Mucosa of rectum (tissue), 2 donors: ENCODE measurements around the gene PIK3R5.

Experiments used
- H3K27ac ChIP-seq, 2 donors: one replicate each; pipeline ENCODE4 v1.7.0; 2013; ENCODE audit warnings: inconsistent platforms in 2 of 2, low read depth in 2 of 2, low read length in 2 of 2
- H3K27me3 ChIP-seq, 2 donors: one replicate each; pipeline ENCODE4 v1.7.0; 2013; ENCODE audit warnings: low read length in 2 of 2; ENCODE audit not compliant: control insufficient read depth in 2 of 2, insufficient read depth in 2 of 2
- H3K36me3 ChIP-seq, 2 donors: one replicate each; pipeline ENCODE4 v1.7.0; 2013; ENCODE audit warnings: low read length in 2 of 2; ENCODE audit not compliant: control insufficient read depth in 2 of 2, insufficient read depth in 2 of 2
- H3K4me1 ChIP-seq, 2 donors: one replicate each; pipeline ENCODE4 v1.7.0; 2013; ENCODE audit warnings: low read length in 2 of 2, mild to moderate bottlenecking in 1 of 2; ENCODE audit not compliant: control insufficient read depth in 2 of 2, insufficient read depth in 2 of 2
- H3K4me3 ChIP-seq, 2 donors: one replicate each; pipeline ENCODE4 v1.7.0; 2013; ENCODE audit warnings: low read length in 2 of 2
- H3K9ac ChIP-seq, 2 donors: one replicate each; pipeline ENCODE4 v1.7.0; 2013; ENCODE audit warnings: low read length in 2 of 2, low read depth in 1 of 2, mild to moderate bottlenecking in 1 of 2
- H3K9me3 ChIP-seq, 2 donors: one replicate each; pipeline ENCODE4 v1.7.0; 2013; ENCODE audit warnings: low read length in 2 of 2; ENCODE audit not compliant: control insufficient read depth in 2 of 2
- donor health status: healthy.
- donor health status: Normal muscosa, but diverticular disease.

PIK3R5 gene

GRCh38 chr17:8944748-8945147, 20.8 kb downstream of the PIK3R5 start:
- Histone ChIP-seq H3K9ac (no peak overlapping the region), H3K36me3 (peaks cover 0 to 2% of the 10 kb centered on the region in 2 donors), H3K4me1 (peaks cover 0 to 9% of the 10 kb centered on the region in 2 donors), H3K4me3 (no peak overlapping the region), H3K27ac (no peak overlapping the region), H3K9me3 (no peaks in the 10 kb centered on the region), H3K27me3 (no peaks in the 10 kb centered on the region)

GRCh38 chr17:8944083-8944482, 21.4 kb downstream of the PIK3R5 start:
- no peak overlapping the region for H3K4me3 ChIP-seq
- no peaks in the 10 kb centered on the region for H3K27me3 ChIP-seq
- peaks cover 0 to 2% of the 10 kb centered on the region in 2 donors for H3K36me3 ChIP-seq
- peaks cover 0 to 10% of the 10 kb centered on the region in 2 donors for H3K4me1 ChIP-seq
- no peaks in the 10 kb centered on the region for H3K9me3 ChIP-seq
- no peak overlapping the region for H3K27ac ChIP-seq
- no peak overlapping the region for H3K9ac ChIP-seq

GRCh38 chr17:8941980-8942622, 23.4 kb downstream of the PIK3R5 start:
- Histone ChIP-seq H3K4me3 (no peak overlapping the region), H3K27me3 (no peaks in the 10 kb centered on the region), H3K9me3 (no peaks in the 10 kb centered on the region), H3K36me3 (peaks cover 0 to 2% of the 10 kb centered on the region in 2 donors), H3K27ac (peak overlapping the region in 1 of 2 donors; percentile 71), H3K9ac (no peak overlapping the region), H3K4me1 (peaks cover 0 to 12% of the 10 kb centered on the region in 2 donors)

GRCh38 chr17:8941520-8941919, 24.0 kb downstream of the PIK3R5 start:
- H3K27ac ChIP-seq, result peak overlapping the region in 1 of 2 donors; percentile 71
- no peak overlapping the region for H3K9ac ChIP-seq
- H3K4me3 ChIP-seq, result no peak overlapping the region
- no peaks in the 10 kb centered on the region for H3K27me3 ChIP-seq
- H3K36me3 ChIP-seq, result peaks cover 0 to 2% of the 10 kb centered on the region in 2 donors
- H3K4me1 ChIP-seq, result peaks cover 0 to 12% of the 10 kb centered on the region in 2 donors
- H3K9me3 ChIP-seq, result no peaks in the 10 kb centered on the region

GRCh38 chr17:8940866-8941471, 24.5 kb downstream of the PIK3R5 start:
- H3K9ac ChIP-seq, result no peak overlapping the region
- H3K4me1 ChIP-seq, result peaks cover 0 to 12% of the 10 kb centered on the region in 2 donors
- peaks cover 0 to 2% of the 10 kb centered on the region in 2 donors for H3K36me3 ChIP-seq
- no peak overlapping the region for H3K4me3 ChIP-seq
- H3K27ac ChIP-seq, result peak overlapping the region in 1 of 2 donors; percentile 71
- H3K27me3 ChIP-seq, result no peaks in the 10 kb centered on the region
- no peaks in the 10 kb centered on the region for H3K9me3 ChIP-seq

- no peak overlapping the region for H3K4me3 ChIP-seq
- H3K27ac ChIP-seq, result peak overlapping the region in 1 of 2 donors; percentile 23
- H3K9me3 ChIP-seq, result no peaks in the 10 kb centered on the region
- H3K36me3 ChIP-seq, result peaks cover 0 to 2% of the 10 kb centered on the region in 2 donors
- peaks cover 0 to 9% of the 10 kb centered on the region in 2 donors for H3K4me1 ChIP-seq
- H3K27me3 ChIP-seq, result no peaks in the 10 kb centered on the region
- no peak overlapping the region for H3K9ac ChIP-seq
Observed at GRCh38 chr17:8939496-8940334, 25.8 kb downstream of the PIK3R5 start.

GRCh38 chr17:8938933-8939332, 26.6 kb downstream of the PIK3R5 start:
- H3K27ac ChIP-seq, result no peak overlapping the region
- H3K9me3 ChIP-seq, result no peaks in the 10 kb centered on the region
- H3K36me3 ChIP-seq, result no peaks in the 10 kb centered on the region
- H3K4me3 ChIP-seq, result no peak overlapping the region
- H3K27me3 ChIP-seq, result no peaks in the 10 kb centered on the region
- peaks cover 0 to 7% of the 10 kb centered on the region in 2 donors for H3K4me1 ChIP-seq
- H3K9ac ChIP-seq, result no peak overlapping the region

GRCh38 chr17:8935191-8935590, 30.3 kb downstream of the PIK3R5 start:
- Histone ChIP-seq H3K27me3 (no peaks in the 10 kb centered on the region), H3K4me1 (peaks cover 0 to 5% of the 10 kb centered on the region in 2 donors), H3K9me3 (no peaks in the 10 kb centered on the region), H3K27ac (no peak overlapping the region), H3K4me3 (no peak overlapping the region), H3K36me3 (no peaks in the 10 kb centered on the region), H3K9ac (no peak overlapping the region)

- Histone ChIP-seq H3K4me1 (peaks cover 0 to 3% of the 10 kb centered on the region in 2 donors), H3K4me3 (no peak overlapping the region), H3K9me3 (no peaks in the 10 kb centered on the region), H3K36me3 (no peaks in the 10 kb centered on the region), H3K27me3 (no peaks in the 10 kb centered on the region), H3K9ac (no peak overlapping the region), H3K27ac (no peak overlapping the region)
Observed at GRCh38 chr17:8934346-8934745, 31.2 kb downstream of the PIK3R5 start.

- Histone ChIP-seq H3K4me3 (no peak overlapping the region), H3K36me3 (no peaks in the 10 kb centered on the region), H3K9ac (no peak overlapping the region), H3K27me3 (no peaks in the 10 kb centered on the region), H3K9me3 (peaks cover 5 to 15% of the 10 kb centered on the region in 2 donors), H3K27ac (no peak overlapping the region), H3K4me1 (no peaks in the 10 kb centered on the region)
Observed at GRCh38 chr17:8930649-8931048, 34.9 kb downstream of the PIK3R5 start.
